ENCODE measurements around the gene MAPKAP1.

- TF ChIP-seq CTCF (IDR thresholded peaks at IDR 0.05) (no peak), POLR2A (IDR thresholded peaks at IDR 0.05) (no peak)
Measured at GRCh38 chr9:125634040-125634717, 72.8 kb downstream of the MAPKAP1 start.

Measured in Peyer's patch (tissue), 4 donors.